ENCODE measurements around the gene RAD52. TPM values are rescaled to one million over a fixed set of nuclear protein-coding genes. Genes with fewer than 3 reads are reported as not detected.
"Not testable (repeated sequence)": the region's sequence is repeated elsewhere in the genome, so short reads cannot be mapped to it uniquely, and the experiment has no call there.

RAD52 gene
- total RNA-seq, 1 donor from 2014 or later, result 20.3 TPM

GRCh38 chr12:946212-946611 lies 3.3 kb downstream of the RAD52 start:
- no peaks in the 10 kb centered on the region for H3K9me3 Mint-ChIP-seq (ENCODE audit: unreplicated experiment)
- no peak for TF ChIP-seq CTCF (IDR thresholded peaks at IDR 0.05; ENCODE audit: unreplicated experiment)
- no peak overlapping the region for H3K4me3 Mint-ChIP-seq (ENCODE audit: unreplicated experiment)
- H3K27ac Mint-ChIP-seq (ENCODE audit: unreplicated experiment), result peak overlapping the region; percentile 24
- no peak for DNase-seq (ENCODE audit: low spot score)
- H3K36me3 Mint-ChIP-seq (ENCODE audit: low read depth, unreplicated experiment), result no peaks in the 10 kb centered on the region
- H3K4me1 Mint-ChIP-seq (ENCODE audit: unreplicated experiment), result peaks cover 6% of the 10 kb centered on the region
- H3K27me3 Mint-ChIP-seq (ENCODE audit: unreplicated experiment), result peaks cover 5% of the 10 kb centered on the region

- no peak for TF ChIP-seq CTCF (IDR thresholded peaks at IDR 0.05; ENCODE audit: unreplicated experiment)
- Mint-ChIP-seq H3K4me3 (ENCODE audit: unreplicated experiment) (no peak overlapping the region), H3K36me3 (ENCODE audit: low read depth, unreplicated experiment) (peaks cover 5% of the 10 kb centered on the region), H3K27ac (ENCODE audit: unreplicated experiment) (no peak overlapping the region), H3K4me1 (ENCODE audit: unreplicated experiment) (peaks cover 3% of the 10 kb centered on the region), H3K27me3 (ENCODE audit: unreplicated experiment) (peaks cover 7% of the 10 kb centered on the region), H3K9me3 (ENCODE audit: unreplicated experiment) (no peaks in the 10 kb centered on the region)
- DNase-seq (ENCODE audit: low spot score), result no peak
These were observed 5.3 kb downstream of the RAD52 start for GRCh38 chr12:944211-944610.

GRCh38 chr12:943051-943450 lies 6.4 kb downstream of the RAD52 start:
- Mint-ChIP-seq H3K36me3 (ENCODE audit: low read depth, unreplicated experiment) (peaks cover 10% of the 10 kb centered on the region), H3K4me3 (ENCODE audit: unreplicated experiment) (no peak overlapping the region), H3K27me3 (ENCODE audit: unreplicated experiment) (peaks cover 8% of the 10 kb centered on the region), H3K27ac (ENCODE audit: unreplicated experiment) (peak overlapping the region; percentile 76), H3K9me3 (ENCODE audit: unreplicated experiment) (no peaks in the 10 kb centered on the region), H3K4me1 (ENCODE audit: unreplicated experiment) (no peaks in the 10 kb centered on the region)
- TF ChIP-seq CTCF (IDR thresholded peaks at IDR 0.05; ENCODE audit: unreplicated experiment), result no peak
- DNase-seq (ENCODE audit: low spot score), result no peak

- Mint-ChIP-seq H3K36me3 (ENCODE audit: low read depth, unreplicated experiment) (peaks cover 22% of the 10 kb centered on the region), H3K27ac (ENCODE audit: unreplicated experiment) (no peak overlapping the region), H3K27me3 (ENCODE audit: unreplicated experiment) (peaks cover 5% of the 10 kb centered on the region), H3K9me3 (ENCODE audit: unreplicated experiment) (no peaks in the 10 kb centered on the region), H3K4me1 (ENCODE audit: unreplicated experiment) (no peaks in the 10 kb centered on the region), H3K4me3 (ENCODE audit: unreplicated experiment) (no peak overlapping the region)
- DNase-seq (ENCODE audit: low spot score), result no peak
- no peak for TF ChIP-seq CTCF (IDR thresholded peaks at IDR 0.05; ENCODE audit: unreplicated experiment)
These were observed 10.7 kb downstream of the RAD52 start for GRCh38 chr12:938810-939209.

- Mint-ChIP-seq H3K4me1 (ENCODE audit: unreplicated experiment) (peaks cover 4% of the 10 kb centered on the region), H3K27me3 (ENCODE audit: unreplicated experiment) (peaks cover 5% of the 10 kb centered on the region), H3K9me3 (ENCODE audit: unreplicated experiment) (no peaks in the 10 kb centered on the region), H3K36me3 (ENCODE audit: low read depth, unreplicated experiment) (peaks cover 24% of the 10 kb centered on the region), H3K27ac (ENCODE audit: unreplicated experiment) (no peak overlapping the region), H3K4me3 (ENCODE audit: unreplicated experiment) (no peak overlapping the region)
- no peak for DNase-seq (ENCODE audit: low spot score)
- no peak for TF ChIP-seq CTCF (IDR thresholded peaks at IDR 0.05; ENCODE audit: unreplicated experiment)
These were observed 12.8 kb downstream of the RAD52 start for GRCh38 chr12:936377-937345.

GRCh38 chr12:935891-936290 lies 13.6 kb downstream of the RAD52 start:
- H3K36me3 Mint-ChIP-seq (ENCODE audit: low read depth, unreplicated experiment), result peaks cover 30% of the 10 kb centered on the region

More at GRCh38 chr12:935891-936290, 13.6 kb downstream of the RAD52 start:
- H3K9me3 Mint-ChIP-seq (ENCODE audit: unreplicated experiment); DNase-seq (ENCODE audit: low spot score); H3K4me3 Mint-ChIP-seq (ENCODE audit: unreplicated experiment); H3K27me3 Mint-ChIP-seq (ENCODE audit: unreplicated experiment); H3K27ac Mint-ChIP-seq (ENCODE audit: unreplicated experiment); H3K4me1 Mint-ChIP-seq (ENCODE audit: unreplicated experiment): not testable (repeated sequence)

All from endothelial cell (in vitro differentiated cells).